Measurements from ENCODE around the gene BORCS5. TPM values are rescaled to one million over a fixed set of nuclear protein-coding genes. Genes with fewer than 3 reads are reported as not detected.

Gene BORCS5
- total RNA-seq, 1 experiment from 2014 or later: 7.5 TPM

GRCh38 chr12:12366701-12367481 is 10.0 kb downstream of the BORCS5 start:
- H3K27me3 ChIP-seq (ENCODE audit: control insufficient read depth, insufficient read depth, low read length): no peaks in the 10 kb centered on the region
- H3K36me3 ChIP-seq (replicated peaks; ENCODE audit: control insufficient read depth, insufficient read depth, low read length): no peaks in the 10 kb centered on the region
- DNase-seq: no peak
- no peak overlapping the region for H3K4me3 ChIP-seq (ENCODE audit: insufficient read depth, low read depth, low read length)

GRCh38 chr12:12367482-12367998 is 10.7 kb downstream of the BORCS5 start:
- DNase-seq: no peak
- no peaks in the 10 kb centered on the region for H3K36me3 ChIP-seq (replicated peaks; ENCODE audit: control insufficient read depth, insufficient read depth, low read length)
- no peak overlapping the region for H3K4me3 ChIP-seq (ENCODE audit: insufficient read depth, low read depth, low read length)
- no peaks in the 10 kb centered on the region for H3K27me3 ChIP-seq (ENCODE audit: control insufficient read depth, insufficient read depth, low read length)

- Histone ChIP-seq H3K27me3 (ENCODE audit: control insufficient read depth, insufficient read depth, low read length) (no peaks in the 10 kb centered on the region), H3K36me3 (replicated peaks; ENCODE audit: control insufficient read depth, insufficient read depth, low read length) (no peaks in the 10 kb centered on the region)
- no peak for DNase-seq
Measured at GRCh38 chr12:12372946-12373722, 16.3 kb downstream of the BORCS5 start.

GRCh38 chr12:12376646-12377448 is 20.0 kb downstream of the BORCS5 start:
- Histone ChIP-seq H3K27me3 (ENCODE audit: control insufficient read depth, insufficient read depth, low read length) (no peaks in the 10 kb centered on the region), H3K36me3 (replicated peaks; ENCODE audit: control insufficient read depth, insufficient read depth, low read length) (no peaks in the 10 kb centered on the region), H3K4me3 (ENCODE audit: insufficient read depth, low read depth, low read length) (no peak overlapping the region)
- DNase-seq: peak; percentile 51

More at GRCh38 chr12:12372946-12373722, 16.3 kb downstream of the BORCS5 start:
- H3K4me3 ChIP-seq (ENCODE audit: insufficient read depth, low read depth, low read length): no peak overlapping the region

GRCh38 chr12:12378616-12379015 is 21.7 kb downstream of the BORCS5 start:
- no peak overlapping the region for H3K4me3 ChIP-seq (ENCODE audit: insufficient read depth, low read depth, low read length)
- H3K27me3 ChIP-seq (ENCODE audit: control insufficient read depth, insufficient read depth, low read length): no peaks in the 10 kb centered on the region
- no peaks in the 10 kb centered on the region for H3K36me3 ChIP-seq (replicated peaks; ENCODE audit: control insufficient read depth, insufficient read depth, low read length)
- DNase-seq: no peak

- no peak overlapping the region for H3K4me3 ChIP-seq (ENCODE audit: insufficient read depth, low read depth, low read length)
- no peaks in the 10 kb centered on the region for H3K27me3 ChIP-seq (ENCODE audit: control insufficient read depth, insufficient read depth, low read length)
- no peak for DNase-seq
- H3K36me3 ChIP-seq (replicated peaks; ENCODE audit: control insufficient read depth, insufficient read depth, low read length): no peaks in the 10 kb centered on the region
Measured at GRCh38 chr12:12379831-12380730, 23.2 kb downstream of the BORCS5 start.

- no peak overlapping the region for H3K4me3 ChIP-seq (ENCODE audit: insufficient read depth, low read depth, low read length)
- no peaks in the 10 kb centered on the region for H3K27me3 ChIP-seq (ENCODE audit: control insufficient read depth, insufficient read depth, low read length)
- no peaks in the 10 kb centered on the region for H3K36me3 ChIP-seq (replicated peaks; ENCODE audit: control insufficient read depth, insufficient read depth, low read length)
- no peak for DNase-seq
Measured at GRCh38 chr12:12380949-12381593, 24.2 kb downstream of the BORCS5 start.

- H3K4me3 ChIP-seq (ENCODE audit: insufficient read depth, low read depth, low read length): no peak overlapping the region
- no peaks in the 10 kb centered on the region for H3K27me3 ChIP-seq (ENCODE audit: control insufficient read depth, insufficient read depth, low read length)
- DNase-seq: no peak
- H3K36me3 ChIP-seq (replicated peaks; ENCODE audit: control insufficient read depth, insufficient read depth, low read length): no peaks in the 10 kb centered on the region
Measured at GRCh38 chr12:12381982-12382381, 25.1 kb downstream of the BORCS5 start.

GRCh38 chr12:12384571-12385340 is 27.9 kb downstream of the BORCS5 start:
- Histone ChIP-seq H3K36me3 (replicated peaks; ENCODE audit: control insufficient read depth, insufficient read depth, low read length) (no peaks in the 10 kb centered on the region), H3K27me3 (ENCODE audit: control insufficient read depth, insufficient read depth, low read length) (no peaks in the 10 kb centered on the region), H3K4me3 (ENCODE audit: insufficient read depth, low read depth, low read length) (no peak overlapping the region)
- DNase-seq: peak; percentile 48

- no peak for DNase-seq
- Histone ChIP-seq H3K27me3 (ENCODE audit: control insufficient read depth, insufficient read depth, low read length) (no peaks in the 10 kb centered on the region), H3K4me3 (ENCODE audit: insufficient read depth, low read depth, low read length) (no peak overlapping the region), H3K36me3 (replicated peaks; ENCODE audit: control insufficient read depth, insufficient read depth, low read length) (no peaks in the 10 kb centered on the region; the same call in 1 of the 2 replicates)
Measured at GRCh38 chr12:12387501-12387900, 30.6 kb downstream of the BORCS5 start.

GRCh38 chr12:12392413-12392812 is 35.5 kb downstream of the BORCS5 start:
- no peak for DNase-seq
- H3K4me3 ChIP-seq (ENCODE audit: insufficient read depth, low read depth, low read length): no peak overlapping the region

GRCh38 chr12:12393171-12393570 is 36.3 kb downstream of the BORCS5 start:
- no peaks in the 10 kb centered on the region for H3K27me3 ChIP-seq (ENCODE audit: control insufficient read depth, insufficient read depth, low read length)
- DNase-seq: no peak
- no peaks in the 10 kb centered on the region; the same call in 1 of the 2 replicates for H3K36me3 ChIP-seq (replicated peaks; ENCODE audit: control insufficient read depth, insufficient read depth, low read length)
- H3K4me3 ChIP-seq (ENCODE audit: insufficient read depth, low read depth, low read length): no peak overlapping the region

More at GRCh38 chr12:12392413-12392812, 35.5 kb downstream of the BORCS5 start:
- Histone ChIP-seq H3K36me3 (replicated peaks; ENCODE audit: control insufficient read depth, insufficient read depth, low read length) (no peaks in the 10 kb centered on the region; the same call in 1 of the 2 replicates), H3K27me3 (ENCODE audit: control insufficient read depth, insufficient read depth, low read length) (no peaks in the 10 kb centered on the region)
